Measurements from ENCODE around the gene DLGAP1.

- TF ChIP-seq ZNF219 (CRISPR knock-in tag; IDR thresholded peaks at IDR 0.05; ENCODE audit: borderline replicate concordance): no peak
- no peak for TF ChIP-seq TP53 (CRISPR knock-in tag; IDR thresholded peaks at IDR 0.05)
- no peak for TF ChIP-seq ZNF317 (CRISPR knock-in tag; IDR thresholded peaks at IDR 0.05; ENCODE audit: borderline replicate concordance, low read depth)
- TF ChIP-seq FOXP1 (CRISPR knock-in tag; IDR thresholded peaks at IDR 0.05; ENCODE audit: borderline replicate concordance): no peak
- TF ChIP-seq CTCF (IDR thresholded peaks at IDR 0.05): no peak
- no peak for TF ChIP-seq TEAD4 (CRISPR knock-in tag; IDR thresholded peaks at IDR 0.05)
Observed at GRCh38 chr18:3675994-3676393, 779.1 kb downstream of the DLGAP1 start.

Measured in WTC11 (cell line).